ENCODE measurements around the gene MCM3.

Gene MCM3

GRCh38 chr6:52303178-52303577 is 18.6 kb upstream of the MCM3 start:
- no peak for DNase-seq (ENCODE audit: low read depth in 1 of 2, low spot score in 1 of 2)

DNA sequence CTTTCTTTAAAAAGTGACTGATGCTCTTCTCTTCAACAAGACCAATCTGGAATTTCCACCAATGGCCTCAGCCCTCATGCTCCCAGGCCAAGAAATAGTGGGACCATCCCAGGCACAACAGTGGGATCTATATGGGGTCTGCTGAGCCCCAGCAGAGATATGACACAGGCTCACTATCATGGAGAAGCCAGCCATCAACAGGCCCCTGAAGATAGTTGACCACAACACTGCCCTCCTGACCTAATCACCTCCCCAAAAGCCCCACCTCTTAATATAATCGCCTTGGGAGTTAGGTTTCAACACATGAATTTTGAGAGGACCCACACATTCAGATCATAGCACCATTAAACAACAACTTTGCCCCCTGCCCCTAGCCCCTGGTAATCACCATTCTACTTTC is 16.8 kb upstream of the MCM3 start:
- no peak for DNase-seq (ENCODE audit: low read depth in 1 of 2, low spot score in 1 of 2)

- DNase-seq (ENCODE audit: low read depth in 1 of 2, low spot score in 1 of 2) = no peak
Measured at GRCh38 chr6:52300489-52300931, 16.0 kb upstream of the MCM3 start.

DNA sequence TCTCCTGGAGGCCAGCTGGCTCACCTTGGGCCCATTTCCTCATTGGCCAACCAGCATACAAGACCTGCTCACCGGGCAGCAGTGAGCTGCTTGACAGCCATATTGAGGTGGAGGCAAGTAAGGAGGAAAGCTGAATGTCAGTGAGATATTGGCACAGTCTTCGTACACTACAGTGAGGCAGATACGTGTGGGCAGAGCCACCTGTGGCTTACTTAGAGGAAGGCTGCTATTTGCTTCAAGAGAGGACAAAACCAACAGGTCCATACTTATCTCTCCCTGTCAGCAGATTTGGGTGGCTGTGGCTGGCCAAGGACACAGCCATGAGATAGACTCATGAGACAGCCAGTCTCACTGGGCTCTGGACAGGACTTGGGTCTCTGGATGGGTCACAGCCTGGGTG is 15.1 kb upstream of the MCM3 start:
- no peak for DNase-seq (ENCODE audit: low read depth in 1 of 2, low spot score in 1 of 2)

GRCh38 chr6:52297433-52297832 is 12.9 kb upstream of the MCM3 start:
- DNase-seq (ENCODE audit: low read depth in 1 of 2, low spot score in 1 of 2) = no peak

DNA sequence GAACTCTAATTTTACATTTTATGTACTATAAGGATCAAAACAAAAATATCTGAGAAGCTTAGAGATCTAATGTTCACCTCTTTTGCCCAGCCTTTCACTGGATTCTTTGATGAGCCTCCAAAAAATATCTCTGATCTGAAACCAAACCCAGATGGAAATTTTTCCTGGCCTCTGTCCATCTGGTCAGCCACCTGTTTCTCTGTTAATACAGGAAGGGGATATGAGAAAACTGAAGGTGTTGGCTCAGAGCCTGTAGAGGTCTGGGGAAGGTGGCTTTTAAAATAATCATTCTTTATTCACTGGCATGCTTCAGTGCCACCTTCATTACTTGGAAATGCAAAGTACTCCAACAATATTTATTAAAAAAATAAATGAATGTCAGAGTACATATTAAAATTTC is 8.5 kb upstream of the MCM3 start:
- DNase-seq (ENCODE audit: low read depth in 1 of 2, low spot score in 1 of 2) = no peak

GRCh38 chr6:52288841-52289240 is 4.3 kb upstream of the MCM3 start:
- no peak for DNase-seq (ENCODE audit: low read depth in 1 of 2, low spot score in 1 of 2)

DNA sequence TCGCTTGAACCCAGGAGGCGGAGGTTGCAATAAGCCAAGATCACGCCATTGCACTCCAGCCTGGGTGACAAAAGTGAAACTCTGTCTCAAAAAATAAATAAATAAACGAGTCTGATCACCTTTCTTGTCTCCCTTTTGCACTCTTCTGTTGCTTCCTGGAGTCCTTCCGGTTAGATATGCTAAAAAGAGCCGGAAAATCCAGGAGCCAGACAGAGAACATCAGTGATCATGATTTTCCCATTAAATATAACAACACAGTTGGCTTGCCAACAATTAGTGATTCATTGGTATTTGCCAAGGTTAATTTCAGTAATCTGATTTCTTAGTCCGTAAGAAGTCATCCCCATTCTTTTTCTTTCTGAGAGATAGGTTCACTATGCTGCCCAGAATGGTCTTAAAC is 3.7 kb upstream of the MCM3 start:
- no peak for DNase-seq (ENCODE audit: low read depth in 1 of 2, low spot score in 1 of 2)

GRCh38 chr6:52286798-52287432 is 2.4 kb upstream of the MCM3 start:
- DNase-seq (ENCODE audit: low read depth in 1 of 2, low spot score in 1 of 2) = peak in 1 of 2 donors; percentile 57

- DNase-seq (ENCODE audit: low read depth in 1 of 2, low spot score in 1 of 2) = no peak
Measured at GRCh38 chr6:52285177-52286068, 881 bp upstream of the MCM3 start.

DNA sequence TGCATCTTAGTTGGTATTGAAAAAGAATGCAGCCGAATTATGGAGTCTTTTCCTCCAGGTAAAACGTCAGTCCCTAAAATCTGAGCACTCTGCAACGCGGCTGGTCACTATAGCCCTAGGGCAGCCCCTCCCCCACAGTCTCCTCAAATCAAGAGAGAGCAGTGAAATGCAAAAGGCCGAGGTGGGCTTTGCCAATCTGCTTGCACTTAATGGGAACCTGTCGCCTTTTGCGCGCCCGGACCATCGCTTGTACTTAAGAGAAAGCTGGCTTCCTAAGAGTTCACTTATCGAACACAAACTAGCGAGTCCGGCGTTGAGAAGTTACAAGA is 447 bp downstream of the MCM3 start:
- DNase-seq (ENCODE audit: low read depth in 1 of 2, low spot score in 1 of 2) = peak in 1 of 2 donors; percentile 47

GRCh38 chr6:52283111-52283510 is 1.4 kb downstream of the MCM3 start:
- DNase-seq (ENCODE audit: low read depth in 1 of 2, low spot score in 1 of 2) = no peak

DNA sequence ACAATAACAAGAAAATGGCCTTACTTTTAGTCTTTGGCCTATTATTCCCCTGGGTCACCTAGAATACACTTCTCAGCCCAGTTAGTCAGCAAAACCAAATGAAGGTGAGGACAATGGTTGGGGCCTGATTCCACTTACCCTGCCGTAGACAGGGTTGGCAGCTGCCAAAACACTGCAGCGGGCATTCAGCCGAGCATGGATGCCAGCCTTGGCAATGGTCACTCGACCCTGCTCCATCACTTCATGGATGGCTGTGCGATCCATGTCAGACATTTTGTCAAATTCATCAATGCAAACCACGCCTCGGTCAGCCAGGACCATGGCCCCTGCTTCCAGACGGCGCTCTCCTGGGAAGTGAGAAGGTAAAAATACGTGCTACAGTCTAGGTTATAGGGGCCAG is 8.4 kb downstream of the MCM3 start:
- no peak for DNase-seq (ENCODE audit: low read depth in 1 of 2, low spot score in 1 of 2)

DNA sequence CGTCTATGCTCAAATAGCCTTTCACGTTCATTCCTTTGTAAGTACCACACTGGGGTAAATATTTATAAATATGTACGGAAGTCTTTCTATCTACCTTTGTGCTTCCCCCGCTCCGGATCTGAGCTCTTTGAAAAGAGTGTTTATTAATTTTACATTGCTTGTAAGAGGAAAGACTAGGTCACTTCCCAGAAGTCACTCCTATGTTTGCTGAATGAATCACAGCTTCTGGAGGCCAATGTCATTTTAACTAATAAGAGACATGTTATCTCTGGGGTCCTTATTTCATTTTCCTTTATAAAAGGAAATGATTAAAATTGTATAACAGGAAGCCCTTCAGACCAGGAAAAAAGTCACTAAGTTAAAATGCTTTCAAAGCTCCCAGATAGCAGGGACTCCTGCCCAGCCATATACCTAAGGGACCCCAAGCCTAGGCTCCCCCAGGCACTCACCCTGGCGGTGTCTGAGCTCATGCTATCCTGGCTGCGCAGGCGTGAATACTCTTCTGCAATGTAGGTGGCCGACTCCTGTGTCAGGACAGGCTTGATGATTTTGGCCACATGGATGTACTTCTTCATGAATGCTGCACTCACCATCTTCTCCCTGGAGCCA is 12.6 kb downstream of the MCM3 start:
- no peak for DNase-seq (ENCODE audit: low read depth in 1 of 2, low spot score in 1 of 2)

- DNase-seq (ENCODE audit: low read depth in 1 of 2, low spot score in 1 of 2) = peak; percentile 48 to 66
Measured at GRCh38 chr6:52263709-52264540, 20.6 kb downstream of the MCM3 start.

- DNase-seq (ENCODE audit: low read depth in 1 of 2, low spot score in 1 of 2) = no peak
Measured at GRCh38 chr6:52262620-52263344, 21.8 kb downstream of the MCM3 start.

DNA sequence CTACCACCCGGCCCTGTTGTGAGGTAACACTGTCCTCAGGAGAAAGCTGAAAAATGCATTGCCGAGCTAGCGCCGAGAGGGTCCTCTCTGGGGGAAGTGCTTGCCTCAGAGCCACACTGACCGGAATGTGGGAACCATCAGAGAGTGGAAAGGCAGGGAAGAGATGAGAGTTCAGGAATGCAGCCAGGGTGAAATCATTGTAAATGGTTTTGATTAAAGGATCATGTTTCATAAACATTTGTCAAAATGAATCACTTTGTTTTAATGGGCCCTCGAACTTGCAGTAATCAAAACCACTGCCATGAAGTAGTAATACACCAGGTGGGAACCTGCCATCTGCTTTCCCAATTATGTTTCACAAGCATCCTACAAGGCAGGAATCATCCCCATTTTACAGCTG is 23.3 kb downstream of the MCM3 start:
- no peak for DNase-seq (ENCODE audit: low read depth in 1 of 2, low spot score in 1 of 2)

DNA sequence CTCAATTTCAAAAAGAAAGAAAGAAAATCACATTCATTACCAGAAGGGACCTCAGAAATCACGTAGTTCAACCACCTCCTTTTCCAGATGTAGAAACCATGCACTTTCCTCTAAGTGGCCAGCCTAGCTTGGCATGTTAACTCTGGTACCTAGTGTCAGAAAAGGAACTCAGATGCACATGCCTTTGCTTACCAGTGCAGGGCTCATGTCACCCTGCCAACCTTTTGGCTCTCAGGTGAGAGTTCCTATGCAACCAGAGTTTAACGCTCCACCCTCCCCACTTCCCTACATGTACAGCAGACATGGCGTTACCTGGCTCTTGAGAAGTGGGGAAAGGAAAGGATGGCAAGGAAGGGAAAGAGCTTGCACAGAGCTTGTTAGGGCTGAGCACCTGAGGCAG is 23.9 kb downstream of the MCM3 start:
- DNase-seq (ENCODE audit: low read depth in 1 of 2, low spot score in 1 of 2) = no peak

DNA sequence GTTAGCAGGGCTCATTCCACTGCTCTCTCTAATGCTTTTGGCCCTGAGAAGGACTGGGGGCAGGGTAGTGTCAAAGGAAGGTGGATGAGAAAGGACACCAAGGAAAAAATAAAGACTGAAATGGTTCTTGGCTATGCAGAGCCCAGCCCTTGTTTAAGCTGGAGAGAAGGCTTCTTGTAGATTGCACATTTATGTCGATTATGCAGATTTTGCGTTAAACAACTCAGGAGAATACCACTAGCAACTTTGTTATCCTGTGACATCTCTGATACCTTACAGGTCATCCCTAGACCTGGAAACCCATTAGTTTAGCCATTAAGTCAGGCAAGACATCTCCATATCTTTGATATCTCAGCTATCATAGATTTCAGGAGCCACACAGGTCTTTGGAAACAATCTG is 29.1 kb downstream of the MCM3 start:
- no peak for DNase-seq (ENCODE audit: low read depth in 1 of 2, low spot score in 1 of 2)

GRCh38 chr6:52254731-52255378 is 29.7 kb downstream of the MCM3 start:
- no peak for DNase-seq (ENCODE audit: low read depth in 1 of 2, low spot score in 1 of 2)
